ENCODE data around the gene SMC4.

SMC4 gene

GRCh38 chr3:160473221-160473620 lies 73.8 kb downstream of the SMC4 start:
- TF ChIP-seq CTCF (IDR thresholded peaks at IDR 0.05; ENCODE audit: insufficient read depth, low read length, missing control alignments): no peak
- no peak overlapping the region for H3K4me3 ChIP-seq (ENCODE audit: low read depth, low read length)
- DNase-seq (ENCODE audit: low read depth, low spot score): peak; percentile 86
- CTCF ChIA-PET: interaction anchor here (1.0 to 2.6 kb wide), 3 partner anchors 13 to 23 kb away, joined by 3 to 14 read pairs (median 3); partner anchors contain the start of gene TRIM59
- POLR2A ChIA-PET: interaction anchor here (0.7 to 3.6 kb wide), 2 partner anchors 17 to 23 kb away, joined by 3 to 22 read pairs; partner anchors contain the start of gene TRIM59

- DNase-seq (ENCODE audit: low read depth, low spot score): peak; percentile 95
- no peak overlapping the region for H3K4me3 ChIP-seq (ENCODE audit: low read depth, low read length)
- TF ChIP-seq CTCF (IDR thresholded peaks at IDR 0.05; ENCODE audit: insufficient read depth, low read length, missing control alignments): no peak
- ChIA-PET POLR2A (interaction anchor here (3.6 kb wide), 1 partner anchor 24 kb away, joined by 22 read pairs; the partner anchor contains the start of gene TRIM59), CTCF (interaction anchor here (0.7 to 2.6 kb wide), 3 partner anchors 9 to 46 kb away, joined by 3 to 14 read pairs (median 3); partner anchors contain the start of gene TRIM59)
Measured at GRCh38 chr3:160473978-160474377, 74.5 kb downstream of the SMC4 start.

GRCh38 chr3:160474416-160474838 lies 75.0 kb downstream of the SMC4 start:
- no peak for DNase-seq (ENCODE audit: low read depth, low spot score)
- ChIA-PET POLR2A (interaction anchor here (3.6 kb wide), 1 partner anchor 24 kb away, joined by 22 read pairs; the partner anchor contains the start of gene TRIM59), CTCF (interaction anchor here (0.7 to 1.3 kb wide), 2 partner anchors 10 to 46 kb away, joined by 3 read pairs; no protein-coding TSS in a partner anchor)
- H3K4me3 ChIP-seq (ENCODE audit: low read depth, low read length): no peak overlapping the region
- TF ChIP-seq CTCF (IDR thresholded peaks at IDR 0.05; ENCODE audit: insufficient read depth, low read length, missing control alignments): no peak

GRCh38 chr3:160475153-160475552 lies 75.7 kb downstream of the SMC4 start:
- POLR2A ChIA-PET: interaction anchor here (3.6 kb wide), 1 partner anchor 25 kb away, joined by 22 read pairs; the partner anchor contains the start of gene TRIM59
- no peak overlapping the region for H3K4me3 ChIP-seq (ENCODE audit: low read depth, low read length)
- CTCF ChIA-PET: interaction anchor here (1.3 kb wide), 1 partner anchor 10 kb away, joined by 3 read pairs; no protein-coding TSS in a partner anchor
- no peak for DNase-seq (ENCODE audit: low read depth, low spot score)
- TF ChIP-seq CTCF (IDR thresholded peaks at IDR 0.05; ENCODE audit: insufficient read depth, low read length, missing control alignments): no peak

GRCh38 chr3:160475884-160476283 lies 76.4 kb downstream of the SMC4 start:
- CTCF ChIA-PET: interaction anchor here (1.7 to 4.9 kb wide), 3 partner anchors 12 to 25 kb away, joined by 3 to 34 read pairs (median 18); partner anchors contain the start of gene TRIM59
- POLR2A ChIA-PET: no interaction called here
- no peak overlapping the region for H3K4me3 ChIP-seq (ENCODE audit: low read depth, low read length)
- DNase-seq (ENCODE audit: low read depth, low spot score): no peak
- no peak for TF ChIP-seq CTCF (IDR thresholded peaks at IDR 0.05; ENCODE audit: insufficient read depth, low read length, missing control alignments)

GRCh38 chr3:160477750-160478149 lies 78.3 kb downstream of the SMC4 start:
- CTCF ChIA-PET: interaction anchor here (1.0 to 4.9 kb wide), 4 partner anchors 10 to 31 kb away, joined by 3 to 34 read pairs (median 12); partner anchors contain the start of gene TRIM59
- no peak for DNase-seq (ENCODE audit: low read depth, low spot score)
- TF ChIP-seq CTCF (IDR thresholded peaks at IDR 0.05; ENCODE audit: insufficient read depth, low read length, missing control alignments): no peak
- POLR2A ChIA-PET: interaction anchor here (1.2 kb wide), 1 partner anchor 27 kb away, joined by 3 read pairs; no protein-coding TSS in a partner anchor
- H3K4me3 ChIP-seq (ENCODE audit: low read depth, low read length): no peak overlapping the region

All from AG04449 (cell line).